B cell (primary cell): ENCODE measurements around the gene RIMS3. TPM values are rescaled to one million over a fixed set of nuclear protein-coding genes. Genes with fewer than 3 reads are reported as not detected.

ENCODE experiments used
- ATAC-seq: fragments of 200-7000 bp; cut with Tn5 transposase; one replicate; pipeline ENCODE4 v1.10.0; 2021; ENCODE audit warnings: low read depth, mild to moderate bottlenecking, moderate number of reproducible peaks, moderate library complexity
- CTCF ChIA-PET: fragments of 350-600 bp; sonication (Branson Sonifier 250); formaldehyde crosslinking; loops from one replicate; lab custom pipeline; 2021; ENCODE audit warnings: antibody characterized with exemption, inconsistent platforms; lab: Charles Lee
- POLR2A ChIA-PET: fragments of 350-600 bp; sonication (Branson Sonifier 250); formaldehyde crosslinking; loops from one replicate; lab custom pipeline; 2021; ENCODE audit warnings: antibody characterized with exemption; lab: Charles Lee
- DNase-seq: peaks from one replicate; pipeline ENCODE4 v3.0.0; 2013
- H2AFZ ChIP-seq: 2 replicates; pipeline ENCODE4 v1.6.1; 2012; ENCODE audit warnings: mild to moderate bottlenecking, low read depth, low read length; ENCODE audit not compliant: insufficient read depth, poor library complexity, severe bottlenecking
- H3K27ac ChIP-seq, 2 donors: 1 replicate in 1 of 2; 2 replicates in 1 of 2; pipeline ENCODE4 v1.5.1; 2012 to 2013; ENCODE audit warnings: low read length in 2 of 2, mild to moderate bottlenecking in 2 of 2, moderate library complexity in 1 of 2
- H3K27me3 ChIP-seq, 4 experiments: fragments of 200-600 bp in 1 of 4; sonication (generic) in 1 of 4; replicated peaks in 1 of 4; 1 replicate in 2 of 4; 2 replicates in 2 of 4; pipeline versions ENCODE4 v1.6.1 to v1.7.0; 2013 to 2016; ENCODE audit warnings: low read length in 3 of 4, mild to moderate bottlenecking in 2 of 4, mixed read lengths in 1 of 4, moderate library complexity in 1 of 4; ENCODE audit not compliant: insufficient read depth in 4 of 4, control insufficient read depth in 3 of 4; ENCODE audit errors: control extremely low read depth in 1 of 4
- H3K36me3 ChIP-seq, 2 experiments: replicated peaks in 1 of 2; 1 replicate in 1 of 2; 2 replicates in 1 of 2; pipeline versions ENCODE4 v1.6.1 to v1.7.1; 2013; ENCODE audit warnings: low read length in 1 of 2; ENCODE audit not compliant: insufficient read depth in 2 of 2, control insufficient read depth in 1 of 2; ENCODE audit errors: control extremely low read depth in 1 of 2, extremely low read depth in 1 of 2
- H3K4me1 ChIP-seq, 2 donors: fragments of 200-600 bp in 1 of 2; sonication (generic) in 1 of 2; 1 replicate in 1 of 2; 2 replicates in 1 of 2; pipeline versions ENCODE4 v1.5.1 to v1.6.1; 2013 to 2017; ENCODE audit warnings: low read length in 2 of 2; ENCODE audit not compliant: control insufficient read depth in 2 of 2, insufficient read depth in 2 of 2
- H3K4me2 ChIP-seq: replicated peaks from 2 replicates; pipeline ENCODE3; 2012; ENCODE audit warnings: mild to moderate bottlenecking, low read depth, low read length; ENCODE audit not compliant: poor library complexity, severe bottlenecking
- H3K4me3 ChIP-seq, 5 experiments: fragments of 200-600 bp in 1 of 5; sonication (generic) in 1 of 5; 1 replicate in 3 of 5; 2 replicates in 2 of 5; pipeline versions ENCODE4 v1.5.1 to v1.7.0; 2011 to 2016; ENCODE audit warnings: low read length in 4 of 5, mild to moderate bottlenecking in 4 of 5, low read depth in 2 of 5, control low read depth in 1 of 5, moderate library complexity in 1 of 5; ENCODE audit not compliant: insufficient read depth in 1 of 5; ENCODE audit errors: control extremely low read depth in 1 of 5, extremely low read depth in 1 of 5
- H3K79me2 ChIP-seq: fragments of 200-600 bp; sonication (generic); one replicate; pipeline ENCODE4 v1.6.0; 2016; ENCODE audit warnings: low read length; ENCODE audit not compliant: control insufficient read depth, insufficient read depth
- H3K9ac ChIP-seq: fragments of 200-600 bp; sonication (generic); 2 replicates; pipeline ENCODE4 v1.6.1; 2017; ENCODE audit warnings: mild to moderate bottlenecking, low read length, moderate library complexity
- H3K9me3 ChIP-seq, 3 donors: one replicate each; pipeline versions ENCODE4 v1.6.1 to v1.7.1; 2013; ENCODE audit warnings: low read length in 2 of 3; ENCODE audit not compliant: control insufficient read depth in 2 of 3, insufficient read depth in 1 of 3; ENCODE audit errors: control extremely low read depth in 1 of 3
- H4K20me1 ChIP-seq: 2 replicates; pipeline ENCODE4 v1.6.0; 2012; ENCODE audit warnings: mild to moderate bottlenecking, low read length; ENCODE audit not compliant: insufficient read depth, control insufficient read depth, poor library complexity, severe bottlenecking
- H3K27ac Mint-ChIP-seq: one replicate; pipeline ENCODE4 v1.8.0; 2021; ENCODE audit warnings: mixed read lengths
- H3K27me3 Mint-ChIP-seq: one replicate; pipeline ENCODE4 v1.8.0; 2021; ENCODE audit warnings: mixed read lengths
- H3K4me1 Mint-ChIP-seq: one replicate; pipeline ENCODE4 v1.8.0; 2021; ENCODE audit warnings: mixed read lengths
- H3K4me3 Mint-ChIP-seq: one replicate; pipeline ENCODE4 v1.8.0; 2021; ENCODE audit warnings: mixed read lengths
- H3K9me3 Mint-ChIP-seq: one replicate; pipeline ENCODE4 v1.8.0; 2022; ENCODE audit warnings: mixed read lengths; ENCODE audit not compliant: insufficient read depth
- CTCF ChIP-seq: fragments of 200-600 bp; IDR thresholded peaks from one replicate; pipeline ENCODE4 v1.8.0; 2022; ENCODE audit warnings: antibody characterized with exemption, mild to moderate bottlenecking
- EZH2 ChIP-seq: IDR thresholded peaks from 2 replicates; pipeline ENCODE4 v1.6.1; 2012; ENCODE audit warnings: borderline replicate concordance, low read depth, mild to moderate bottlenecking, moderate library complexity, low read length; ENCODE audit not compliant: insufficient read depth, poor library complexity, severe bottlenecking
- WGBS: methylation state at CpG from one replicate; pipeline ENCODE4 v1.1.5; 2013; ENCODE audit warnings: missing lambda C conversion rate; ENCODE audit not compliant: insufficient coverage; 5-methylcytosine and 5-hydroxymethylcytosine counted together
- intact Hi-C: fragments of 100-400 bp; cut with micrococcal nuclease; formaldehyde crosslinking; loops from one replicate; pipeline ENCODE4 v1.10.0; 2022
- polyA minus RNA-seq: library from RNA; depleted of rRNA, polyadenylated mRNA; stranded (reverse); fragments of >200 nt; gene quantifications from 2 replicates; pipeline ENCODE4 v1.2.3, GENCODE V29; 2012
- polyA plus RNA-seq: library from polyadenylated mRNA; depleted of rRNA; stranded (reverse); fragments of >200 nt; gene quantifications from 2 replicates; pipeline ENCODE4 v1.2.3, GENCODE V29; 2012
- total RNA-seq, 2 donors: library from RNA; stranded (reverse); fragments of 120-200 nt in 1 of 2; gene quantifications; 1 replicate in 1 of 2; 2 replicates in 1 of 2; pipeline versions ENCODE4 v1.2.3 to v1.2.4, GENCODE V29; 2013 to 2022

The RIMS3 gene
- total RNA-seq (5.4 and 5.9 TPM in 2 replicates), polyA plus RNA-seq (0.78 and 1.1 TPM in 2 replicates), polyA minus RNA-seq (1.5 and 2.7 TPM in 2 replicates)
- 1.1 TPM for total RNA-seq (2013)

GRCh38 chr1:40665335-40666171, at the start of gene RIMS3:
RIMS3 (minus strand) TSS chr1:40665682; CDS start chr1:40641925, 23,757 bp downstream.
- 1% methylated on average over 52 of the region's 59 CpGs for WGBS
- intact Hi-C loops, result loop anchor here (1.0 to 5.0 kb wide), 4 partner anchors 26 to 312 kb away; partner anchors contain the start of genes CITED4, CTPS1 and NFYC
- peak within 1 kb of the TSS in 1 of 2 donors; percentile 13 for H3K27ac ChIP-seq
- no peaks in the 10 kb centered on the region for H3K36me3 ChIP-seq
- TF ChIP-seq EZH2, result no peak
- TF ChIP-seq CTCF, result peak; percentile 32
- H2AFZ ChIP-seq, result peak within 1 kb of the TSS; percentile 81
- peak within 1 kb of the TSS; percentile 62 for H3K9ac ChIP-seq
- no peaks in the 10 kb centered on the region for H3K9me3 ChIP-seq
- H3K4me3 ChIP-seq, result peak within 1 kb of the TSS; percentile 9 to 69 (median 58)
- ATAC-seq, result peak; percentile 86
- peak; percentile 90 for DNase-seq
- no peaks in the 10 kb centered on the region for H3K79me2 ChIP-seq
- peaks cover 12 to 27% of the 10 kb centered on the region in 2 donors for H3K4me1 ChIP-seq
- CTCF ChIA-PET, result interaction anchor here (0.7 to 7.2 kb wide), 6 partner anchors 26 to 287 kb away, joined by 3 to 48 read pairs (median 3); partner anchors contain the start of gene NFYC
- peak within 1 kb of the TSS; percentile 78 for H3K4me2 ChIP-seq
- Mint-ChIP-seq H3K4me1 (peaks cover 33% of the 10 kb centered on the region), H3K4me3 (peak within 1 kb of the TSS; percentile 97), H3K27me3 (no peaks in the 10 kb centered on the region), H3K27ac (peak within 1 kb of the TSS; percentile 73), H3K9me3 (no peaks in the 10 kb centered on the region)
- POLR2A ChIA-PET, result interaction anchor here (3.1 kb wide), 1 partner anchor 26 kb away, joined by 12 read pairs; the partner anchor contains the start of gene NFYC
- H4K20me1 ChIP-seq, result no peaks in the 10 kb centered on the region
- H3K27me3 ChIP-seq, result no peaks in the 10 kb centered on the region
